ENCODE measurements around the gene SRGAP3. TPM values are rescaled to one million over a fixed set of nuclear protein-coding genes. Genes with fewer than 3 reads are reported as not detected.
A peak's percentile ranks its signal among the peaks of the same experiment; 100 is the strongest.

Gene SRGAP3
- total RNA-seq, 1 donor from 2014 or later: 0.99 TPM

GRCh38 chr3:9007213-9007612 is 242.2 kb downstream of the SRGAP3 start:
- peaks cover 1% of the 10 kb centered on the region for H3K36me3 Mint-ChIP-seq (ENCODE audit: low read depth)
- H3K9me3 Mint-ChIP-seq (ENCODE audit: low read depth): no peaks in the 10 kb centered on the region
- H3K4me1 Mint-ChIP-seq (ENCODE audit: low read depth): no peaks in the 10 kb centered on the region
- DNase-seq (ENCODE audit: low spot score): no peak
- no peak overlapping the region for H3K27ac Mint-ChIP-seq (ENCODE audit: unreplicated experiment)
- no peak overlapping the region for H3K4me3 Mint-ChIP-seq (ENCODE audit: unreplicated experiment)
- TF ChIP-seq, protein P1, sequence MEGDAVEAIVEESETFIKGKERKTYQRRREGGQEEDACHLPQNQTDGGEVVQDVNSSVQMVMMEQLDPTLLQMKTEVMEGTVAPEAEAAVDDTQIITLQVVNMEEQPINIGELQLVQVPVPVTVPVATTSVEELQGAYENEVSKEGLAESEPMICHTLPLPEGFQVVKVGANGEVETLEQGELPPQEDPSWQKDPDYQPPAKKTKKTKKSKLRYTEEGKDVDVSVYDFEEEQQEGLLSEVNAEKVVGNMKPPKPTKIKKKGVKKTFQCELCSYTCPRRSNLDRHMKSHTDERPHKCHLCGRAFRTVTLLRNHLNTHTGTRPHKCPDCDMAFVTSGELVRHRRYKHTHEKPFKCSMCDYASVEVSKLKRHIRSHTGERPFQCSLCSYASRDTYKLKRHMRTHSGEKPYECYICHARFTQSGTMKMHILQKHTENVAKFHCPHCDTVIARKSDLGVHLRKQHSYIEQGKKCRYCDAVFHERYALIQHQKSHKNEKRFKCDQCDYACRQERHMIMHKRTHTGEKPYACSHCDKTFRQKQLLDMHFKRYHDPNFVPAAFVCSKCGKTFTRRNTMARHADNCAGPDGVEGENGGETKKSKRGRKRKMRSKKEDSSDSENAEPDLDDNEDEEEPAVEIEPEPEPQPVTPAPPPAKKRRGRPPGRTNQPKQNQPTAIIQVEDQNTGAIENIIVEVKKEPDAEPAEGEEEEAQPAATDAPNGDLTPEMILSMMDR (IDR thresholded peaks at IDR 0.05): no peak
- H3K27me3 Mint-ChIP-seq (ENCODE audit: low read depth): no peaks in the 10 kb centered on the region

DNA sequence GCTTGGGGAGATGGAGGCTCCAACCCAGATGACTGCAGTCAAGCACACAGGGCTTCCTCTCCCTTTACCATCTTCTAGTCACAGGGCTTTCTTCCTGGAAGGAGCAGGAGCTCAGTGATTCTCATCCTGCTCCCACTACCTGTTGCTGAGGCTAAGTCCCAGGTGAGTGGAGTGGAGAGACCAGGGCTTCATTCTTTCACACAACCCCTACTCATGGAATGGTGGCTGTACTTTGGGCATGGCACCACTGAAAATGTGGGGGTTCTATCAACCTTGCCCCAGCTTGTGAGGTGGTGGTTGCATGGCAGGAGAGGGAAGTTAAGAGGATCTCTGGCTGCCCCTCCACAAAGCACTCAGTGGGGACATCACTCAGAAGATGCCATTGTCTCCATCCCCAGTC is 249.4 kb downstream of the SRGAP3 start:
- Mint-ChIP-seq H3K9me3 (ENCODE audit: low read depth) (no peaks in the 10 kb centered on the region), H3K27ac (ENCODE audit: unreplicated experiment) (no peak overlapping the region), H3K4me1 (ENCODE audit: low read depth) (no peaks in the 10 kb centered on the region), H3K36me3 (ENCODE audit: low read depth) (no peaks in the 10 kb centered on the region), H3K27me3 (ENCODE audit: low read depth) (peaks cover 2% of the 10 kb centered on the region), H3K4me3 (ENCODE audit: unreplicated experiment) (no peak overlapping the region)
- no peak for DNase-seq (ENCODE audit: low spot score)
- TF ChIP-seq, protein P1 (IDR thresholded peaks at IDR 0.05): no peak

DNA sequence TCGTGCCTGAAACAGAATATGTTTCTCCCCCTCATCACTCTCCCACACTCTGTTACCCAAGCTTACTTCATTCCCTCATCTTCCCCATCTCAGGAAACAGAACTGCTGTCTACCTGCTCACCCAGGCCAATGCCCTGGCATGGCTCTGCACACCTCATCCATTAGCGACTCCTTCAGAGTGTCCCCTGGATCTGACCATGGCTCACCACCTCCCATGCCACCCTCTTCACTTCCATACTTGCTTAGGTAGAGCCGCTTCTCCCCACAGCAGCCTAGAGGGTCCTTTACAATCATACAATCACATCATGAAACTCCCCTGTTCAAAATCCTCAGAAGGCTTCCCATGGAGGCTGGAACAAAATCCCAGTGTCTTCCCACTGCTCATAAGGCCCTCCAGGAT is 252.3 kb downstream of the SRGAP3 start:
- Mint-ChIP-seq H3K4me3 (ENCODE audit: unreplicated experiment) (no peak overlapping the region), H3K27ac (ENCODE audit: unreplicated experiment) (no peak overlapping the region), H3K4me1 (ENCODE audit: low read depth) (no peaks in the 10 kb centered on the region), H3K9me3 (ENCODE audit: low read depth) (no peaks in the 10 kb centered on the region), H3K27me3 (ENCODE audit: low read depth) (peaks cover 2% of the 10 kb centered on the region), H3K36me3 (ENCODE audit: low read depth) (no peaks in the 10 kb centered on the region)
- TF ChIP-seq, protein P1 (IDR thresholded peaks at IDR 0.05): peak; percentile 1
- no peak for DNase-seq (ENCODE audit: low spot score)

DNA sequence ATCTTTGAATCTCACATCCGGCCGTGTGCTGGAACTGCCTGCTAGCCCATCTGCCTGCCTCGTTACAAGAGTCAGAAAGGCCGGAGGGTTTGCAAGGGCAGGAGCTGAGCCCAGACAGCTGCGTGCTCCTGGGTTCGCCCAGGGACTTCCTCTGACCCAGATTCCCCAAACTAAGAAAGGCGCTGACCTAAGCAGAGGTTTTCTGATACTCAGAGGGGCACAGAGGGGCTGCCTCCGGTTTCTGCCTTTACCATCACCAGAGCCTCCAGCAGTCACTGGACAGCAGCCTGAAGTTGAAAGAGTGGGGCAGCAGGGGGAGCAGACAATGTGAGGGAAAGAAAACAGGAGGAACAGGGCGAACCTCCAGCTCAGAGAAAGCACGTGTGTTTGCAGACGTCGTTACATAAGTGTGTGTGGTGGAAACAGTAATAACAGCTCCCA is 252.7 kb downstream of the SRGAP3 start:
- H3K36me3 Mint-ChIP-seq (ENCODE audit: low read depth): no peaks in the 10 kb centered on the region
- no peak overlapping the region for H3K27ac Mint-ChIP-seq (ENCODE audit: unreplicated experiment)
- DNase-seq (ENCODE audit: low spot score): no peak

GRCh38 chr3:8996216-8996615 is 253.2 kb downstream of the SRGAP3 start:
- no peak overlapping the region for H3K4me3 Mint-ChIP-seq (ENCODE audit: unreplicated experiment)
- no peak for DNase-seq (ENCODE audit: low spot score)
- no peaks in the 10 kb centered on the region for H3K4me1 Mint-ChIP-seq (ENCODE audit: low read depth)
- H3K27me3 Mint-ChIP-seq (ENCODE audit: low read depth): peaks cover 2% of the 10 kb centered on the region
- H3K36me3 Mint-ChIP-seq (ENCODE audit: low read depth): no peaks in the 10 kb centered on the region
- H3K9me3 Mint-ChIP-seq (ENCODE audit: low read depth): no peaks in the 10 kb centered on the region
- H3K27ac Mint-ChIP-seq (ENCODE audit: unreplicated experiment): no peak overlapping the region
- TF ChIP-seq, protein P1 (IDR thresholded peaks at IDR 0.05): no peak

More for the DNA sequence above, 252.7 kb downstream of the SRGAP3 start:
- Mint-ChIP-seq H3K4me1 (ENCODE audit: low read depth) (no peaks in the 10 kb centered on the region), H3K4me3 (ENCODE audit: unreplicated experiment) (no peak overlapping the region), H3K9me3 (ENCODE audit: low read depth) (no peaks in the 10 kb centered on the region), H3K27me3 (ENCODE audit: low read depth) (peaks cover 2% of the 10 kb centered on the region)
- TF ChIP-seq, protein P1 (IDR thresholded peaks at IDR 0.05): peak; percentile 67
